ENCODE data around the gene MAPRE2.

GRCh38 chr18:35047697-35048292 lies 6.6 kb downstream of the MAPRE2 start:
- TF ChIP-seq, protein P1, sequence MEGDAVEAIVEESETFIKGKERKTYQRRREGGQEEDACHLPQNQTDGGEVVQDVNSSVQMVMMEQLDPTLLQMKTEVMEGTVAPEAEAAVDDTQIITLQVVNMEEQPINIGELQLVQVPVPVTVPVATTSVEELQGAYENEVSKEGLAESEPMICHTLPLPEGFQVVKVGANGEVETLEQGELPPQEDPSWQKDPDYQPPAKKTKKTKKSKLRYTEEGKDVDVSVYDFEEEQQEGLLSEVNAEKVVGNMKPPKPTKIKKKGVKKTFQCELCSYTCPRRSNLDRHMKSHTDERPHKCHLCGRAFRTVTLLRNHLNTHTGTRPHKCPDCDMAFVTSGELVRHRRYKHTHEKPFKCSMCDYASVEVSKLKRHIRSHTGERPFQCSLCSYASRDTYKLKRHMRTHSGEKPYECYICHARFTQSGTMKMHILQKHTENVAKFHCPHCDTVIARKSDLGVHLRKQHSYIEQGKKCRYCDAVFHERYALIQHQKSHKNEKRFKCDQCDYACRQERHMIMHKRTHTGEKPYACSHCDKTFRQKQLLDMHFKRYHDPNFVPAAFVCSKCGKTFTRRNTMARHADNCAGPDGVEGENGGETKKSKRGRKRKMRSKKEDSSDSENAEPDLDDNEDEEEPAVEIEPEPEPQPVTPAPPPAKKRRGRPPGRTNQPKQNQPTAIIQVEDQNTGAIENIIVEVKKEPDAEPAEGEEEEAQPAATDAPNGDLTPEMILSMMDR (IDR thresholded peaks at IDR 0.05), result no peak
- no peak for TF ChIP-seq POLR2A (IDR thresholded peaks at IDR 0.05)

All from heart left ventricle (tissue), 13 donors.